Vagina (tissue), 2 donors: Measurements from ENCODE around the gene CCR6. TPM values are rescaled to one million over a fixed set of nuclear protein-coding genes. Genes with fewer than 3 reads are reported as not detected.

Experiments used
- DNase-seq, 2 donors: peaks; one replicate each; pipeline ENCODE4 v3.0.0-alpha.2; 2017; ENCODE audit errors: extremely low spot score in 2 of 2
- H3K27ac ChIP-seq: fragments of 200-600 bp; sonication (generic); one replicate; pipeline ENCODE4 v1.5.1; 2019
- H3K27me3 ChIP-seq: fragments of 200-600 bp; sonication (generic); one replicate; pipeline ENCODE4 v1.5.1; 2019
- H3K36me3 ChIP-seq, 2 donors: fragments of 200-600 bp; sonication (generic); one replicate each; pipeline ENCODE4 v1.5.1; 2017 to 2019
- H3K4me1 ChIP-seq: fragments of 200-600 bp; sonication (generic); one replicate; pipeline ENCODE4 v1.5.1; 2019
- H3K4me3 ChIP-seq, 2 donors: fragments of 200-600 bp; sonication (generic); 1 replicate in 1 of 2; 2 replicates in 1 of 2; pipeline ENCODE4 v1.5.1; 2016 to 2019
- H3K9me3 ChIP-seq: fragments of 200-600 bp; sonication (generic); one replicate; pipeline ENCODE4 v1.5.1; 2019
- CTCF ChIP-seq, 3 experiments: fragments of 450-650 bp in 2 of 3; fragments of 200-600 bp in 1 of 3; sonication (generic) in 1 of 3; IDR thresholded peaks; one replicate each; pipeline ENCODE4 v1.5.1; 2017 to 2019; ENCODE audit warnings: antibody characterized with exemption in 3 of 3, mild to moderate bottlenecking in 2 of 3, moderate library complexity in 2 of 3
- POLR2A ChIP-seq, 2 donors: fragments of 450-650 bp; IDR thresholded peaks; one replicate each; pipeline ENCODE4 v1.6.1; 2017; ENCODE audit warnings: antibody characterized with exemption in 2 of 2, mild to moderate bottlenecking in 2 of 2, moderate library complexity in 2 of 2
- POLR2AphosphoS5 ChIP-seq, 2 donors: sonication (generic); formaldehyde crosslinking; IDR thresholded peaks; one replicate each; pipeline ENCODE4 v1.9.0; 2017; ENCODE audit warnings: antibody characterized with exemption in 2 of 2, mild to moderate bottlenecking in 2 of 2, low read depth in 1 of 2; ENCODE audit not compliant: insufficient read depth in 1 of 2
- intact Hi-C: fragments of 100-400 bp; cut with DNase I; formaldehyde crosslinking; loops from one replicate; pipeline ENCODE4 v1.15.1; 2023
- total RNA-seq: library from RNA; depleted of rRNA; stranded (reverse); fragments of >200 nt; gene quantifications from one replicate; pipeline ENCODE4 v1.2.3, GENCODE V29; 2016

CCR6 gene
- total RNA-seq, 1 donor from 2014 or later: 1.2 TPM

GRCh38 chr6:167113935-167114910 is 8.7 kb upstream of the CCR6 start:
- no peak for DNase-seq
- intact Hi-C loops: no loop called here
- Histone ChIP-seq H3K36me3 (no peaks in the 10 kb centered on the region), H3K27ac (no peak overlapping the region), H3K27me3 (no peaks in the 10 kb centered on the region), H3K4me1 (no peaks in the 10 kb centered on the region), H3K9me3 (no peaks in the 10 kb centered on the region), H3K4me3 (no peak overlapping the region)
- TF ChIP-seq POLR2A (IDR thresholded peaks at IDR 0.05) (no peak), CTCF (IDR thresholded peaks at IDR 0.05) (no peak), POLR2AphosphoS5 (IDR thresholded peaks at IDR 0.05; ENCODE audit: insufficient read depth in 1 of 2, low read depth in 1 of 2) (no peak)

GRCh38 chr6:167115054-167115453 is 7.8 kb upstream of the CCR6 start:
- Histone ChIP-seq H3K4me3 (no peak overlapping the region), H3K4me1 (peaks cover under 1% of the 10 kb centered on the region), H3K27me3 (no peaks in the 10 kb centered on the region), H3K9me3 (no peaks in the 10 kb centered on the region), H3K27ac (no peak overlapping the region), H3K36me3 (no peaks in the 10 kb centered on the region)
- intact Hi-C loops: no loop called here
- DNase-seq: no peak
- no peak for TF ChIP-seq POLR2A (IDR thresholded peaks at IDR 0.05)
- TF ChIP-seq CTCF (IDR thresholded peaks at IDR 0.05): no peak
- TF ChIP-seq POLR2AphosphoS5 (IDR thresholded peaks at IDR 0.05; ENCODE audit: insufficient read depth in 1 of 2, low read depth in 1 of 2): no peak

GRCh38 chr6:167116109-167116837 is 6.6 kb upstream of the CCR6 start:
- H3K4me3 ChIP-seq: peak overlapping the region in 1 of 2 donors; percentile 22
- no peak for DNase-seq
- no peaks in the 10 kb centered on the region for H3K27me3 ChIP-seq
- intact Hi-C loops: no loop called here
- H3K36me3 ChIP-seq: no peaks in the 10 kb centered on the region
- H3K4me1 ChIP-seq: peaks cover 10% of the 10 kb centered on the region
- H3K9me3 ChIP-seq: no peaks in the 10 kb centered on the region
- peak overlapping the region; percentile 60 for H3K27ac ChIP-seq
- TF ChIP-seq POLR2AphosphoS5 (IDR thresholded peaks at IDR 0.05; ENCODE audit: insufficient read depth in 1 of 2, low read depth in 1 of 2) (peak in 1 of 2 donors; percentile 55), CTCF (IDR thresholded peaks at IDR 0.05) (no peak)

GRCh38 chr6:167116838-167117228 is 6.1 kb upstream of the CCR6 start:
- Histone ChIP-seq H3K4me1 (peaks cover 10% of the 10 kb centered on the region), H3K36me3 (no peaks in the 10 kb centered on the region), H3K9me3 (no peaks in the 10 kb centered on the region), H3K27me3 (no peaks in the 10 kb centered on the region), H3K4me3 (no peak overlapping the region), H3K27ac (peak overlapping the region; percentile 60)
- intact Hi-C loops: no loop called here
- no peak for DNase-seq
- TF ChIP-seq POLR2A (IDR thresholded peaks at IDR 0.05): no peak
- no peak for TF ChIP-seq CTCF (IDR thresholded peaks at IDR 0.05)
- TF ChIP-seq POLR2AphosphoS5 (IDR thresholded peaks at IDR 0.05; ENCODE audit: insufficient read depth in 1 of 2, low read depth in 1 of 2): no peak
